EH (cell line): ENCODE results near the gene GADL1.
A peak's percentile ranks its signal among the peaks of the same experiment; 100 is the strongest.

Source experiments
- DNase-seq: peaks from one replicate; pipeline ENCODE4 v3.0.0-alpha.2; 2015; ENCODE audit warnings: low read depth

GADL1 gene

GRCh38 chr3:30756218-30756617 lies 138.2 kb downstream of the GADL1 start:
- no peak for DNase-seq

GRCh38 chr3:30754426-30754825 lies 140.0 kb downstream of the GADL1 start:
- no peak for DNase-seq

GRCh38 chr3:30753766-30754165 lies 140.7 kb downstream of the GADL1 start:
- DNase-seq: no peak

- DNase-seq: peak; percentile 66
Observed at GRCh38 chr3:30752970-30753369, 141.5 kb downstream of the GADL1 start.

- no peak for DNase-seq
Observed at GRCh38 chr3:30752491-30752890, 142.0 kb downstream of the GADL1 start.

- DNase-seq: peak; percentile 54
Observed at GRCh38 chr3:30751610-30752299, 142.7 kb downstream of the GADL1 start.

GRCh38 chr3:30750967-30751366 lies 143.5 kb downstream of the GADL1 start:
- DNase-seq: no peak

- DNase-seq: no peak
Observed at GRCh38 chr3:30749230-30749629, 145.2 kb downstream of the GADL1 start.

- DNase-seq: peak; percentile 60
Observed at GRCh38 chr3:30747771-30748281, 146.6 kb downstream of the GADL1 start.

GRCh38 chr3:30743641-30744317 lies 150.7 kb downstream of the GADL1 start:
- no peak for DNase-seq

- no peak for DNase-seq
Observed at GRCh38 chr3:30742796-30743619, 151.5 kb downstream of the GADL1 start.

- no peak for DNase-seq
Observed at GRCh38 chr3:30741889-30742288, 152.6 kb downstream of the GADL1 start.

- DNase-seq: no peak
Observed at GRCh38 chr3:30738605-30739004, 155.9 kb downstream of the GADL1 start.

- no peak for DNase-seq
Observed at GRCh38 chr3:30737743-30738499, 156.5 kb downstream of the GADL1 start.

- no peak for DNase-seq
Observed at GRCh38 chr3:30733696-30734095, 160.8 kb downstream of the GADL1 start.

- no peak for DNase-seq
Observed at GRCh38 chr3:30733209-30733608, 161.3 kb downstream of the GADL1 start.

GRCh38 chr3:30730967-30731366 lies 163.5 kb downstream of the GADL1 start:
- DNase-seq: no peak

GRCh38 chr3:30729936-30730335 lies 164.5 kb downstream of the GADL1 start:
- no peak for DNase-seq

- DNase-seq: no peak
Observed at GRCh38 chr3:30729512-30729911, 164.9 kb downstream of the GADL1 start.

GRCh38 chr3:30728143-30728542 lies 166.3 kb downstream of the GADL1 start:
- no peak for DNase-seq

- DNase-seq: no peak
Observed at GRCh38 chr3:30724863-30725262, 169.6 kb downstream of the GADL1 start.

- DNase-seq: no peak
Observed at GRCh38 chr3:30723211-30723610, 171.2 kb downstream of the GADL1 start.
